HepG2 (cell line): Measurements from ENCODE around the gene AMHR2. TPM values are rescaled to one million over a fixed set of nuclear protein-coding genes. Genes with fewer than 3 reads are reported as not detected.

Experiments
- DR1 ChIP-seq: sonication (generic); formaldehyde crosslinking; IDR thresholded peaks from 2 replicates; pipeline ENCODE4 v1.8.0; 2021; ENCODE audit warnings: mild to moderate bottlenecking, missing genetic modification reagents, inconsistent platforms
- E2F2 ChIP-seq: sonication (generic); formaldehyde crosslinking; IDR thresholded peaks from 2 replicates; pipeline ENCODE4 v1.4.0; 2020; ENCODE audit warnings: missing genetic modification reagents, borderline replicate concordance
- ELF3 ChIP-seq: IDR thresholded peaks from 2 replicates; pipeline ENCODE4 v1.6.1; 2016; ENCODE audit warnings: missing genetic modification reagents, missing compliant biosample characterization
- FOXA1 ChIP-seq, 2 experiments: fragments of 450-650 bp in 1 of 2; sonication (generic) in 1 of 2; formaldehyde crosslinking in 1 of 2; IDR thresholded peaks; 2 replicates each; pipeline versions ENCODE4 v1.4.0 to v1.6.1; 2016 to 2020; ENCODE audit warnings: missing genetic modification reagents in 1 of 2
- PPARG ChIP-seq: conservative IDR thresholded peaks from 2 replicates; pipeline ENCODE4 v1.6.1; 2016; ENCODE audit warnings: missing biosample characterization, missing genetic modification reagents
- SCMH1 ChIP-seq: sonication (generic); formaldehyde crosslinking; IDR thresholded peaks from 2 replicates; pipeline ENCODE4 v1.9.0; 2021; ENCODE audit warnings: missing genetic modification reagents, mild to moderate bottlenecking, borderline replicate concordance
- SIN3A ChIP-seq: IDR thresholded peaks from 2 replicates; pipeline ENCODE4 v1.6.1; 2011; ENCODE audit warnings: low read depth, mild to moderate bottlenecking, control low read depth, low read length, borderline replicate concordance
- THAP9 ChIP-seq: sonication (generic); formaldehyde crosslinking; IDR thresholded peaks from 2 replicates; pipeline ENCODE4; 2020; ENCODE audit warnings: missing genetic modification reagents, mild to moderate bottlenecking, borderline replicate concordance
- ZFP1 ChIP-seq: IDR thresholded peaks from 2 replicates; pipeline ENCODE4 v1.6.1; 2016
- ZFP36L1 ChIP-seq: sonication (generic); formaldehyde crosslinking; IDR thresholded peaks from 2 replicates; pipeline ENCODE4 v1.8.0; 2022; ENCODE audit warnings: mild to moderate bottlenecking, missing genetic modification reagents, moderate library complexity
- ZNF318 ChIP-seq: sonication (generic); formaldehyde crosslinking; IDR thresholded peaks from 2 replicates; pipeline ENCODE4 v1.4.0; 2020; ENCODE audit warnings: mild to moderate bottlenecking, missing genetic modification reagents
- ZNF484 ChIP-seq: sonication (generic); formaldehyde crosslinking; IDR thresholded peaks from 2 replicates; pipeline ENCODE4 v1.5.1; 2020; ENCODE audit warnings: mild to moderate bottlenecking, low read depth, missing genetic modification reagents, borderline replicate concordance
- ZNF670 ChIP-seq: sonication (generic); formaldehyde crosslinking; IDR thresholded peaks from 2 replicates; pipeline ENCODE4 v1.8.0; 2022; ENCODE audit warnings: mild to moderate bottlenecking, missing genetic modification reagents, borderline replicate concordance
- ZNF674 ChIP-seq: sonication (generic); formaldehyde crosslinking; IDR thresholded peaks from 2 replicates; pipeline ENCODE4 v1.5.0; 2020; ENCODE audit warnings: low read depth, mild to moderate bottlenecking, missing genetic modification reagents
- ZNF746 ChIP-seq: sonication (generic); formaldehyde crosslinking; IDR thresholded peaks from 2 replicates; pipeline ENCODE4 v1.8.0; 2022; ENCODE audit warnings: mild to moderate bottlenecking, missing genetic modification reagents
- polyA plus RNA-seq, 8 experiments: library from polyadenylated mRNA; depleted of rRNA in 3 of 8; stranded (reverse) in 7 of 8; unstranded in 1 of 8; fragments of >200 nt; fragmentation: Illumina TruSeq in 4 of 8; extraction: Trizol in 4 of 8; gene quantifications; 2 replicates each; pipeline versions ENCODE4 v1.2.1 to v1.2.3, GENCODE V29; 2011 to 2016; ENCODE audit warnings: low read depth in 4 of 8, missing spikeins in 1 of 8, mixed read lengths in 1 of 8; ENCODE audit not compliant: insufficient read depth in 1 of 8
- total RNA-seq, 5 experiments: library from RNA; depleted of rRNA; stranded (reverse); fragments of >200 nt; fragmentation: Illumina TruSeq; extraction: Trizol; gene quantifications; 2 replicates each; pipeline ENCODE4 v1.2.3, GENCODE V29; 2016; ENCODE audit warnings: low read depth in 1 of 5

Gene AMHR2
- total and polyA plus RNA-seq, 2 of the 13 experiments (the other 11 are each of a cell fraction or from before 2014, with no cell fraction given) = 0.24 to 0.58 TPM

GRCh38 chr12:53452159-53453077, 28.8 kb downstream of the AMHR2 start (continued):
- peak; percentile 62; the same call in 1 of the 2 replicates for TF ChIP-seq E2F2 (CRISPR knock-in tag)
- TF ChIP-seq ZNF484 (CRISPR knock-in tag) = no peak; the same call in 1 of the 2 replicates
- TF ChIP-seq ZNF674 = no peak
- no peak for TF ChIP-seq ZFP1 (CRISPR knock-in tag)
- peak; percentile 59; the same call in 1 of the 2 replicates for TF ChIP-seq ZNF746 (CRISPR knock-in tag)
- TF ChIP-seq ELF3 (CRISPR knock-in tag) = no peak
- peak; percentile 33; the same call in 1 of the 2 replicates for TF ChIP-seq SIN3A
- TF ChIP-seq DR1 (CRISPR knock-in tag) = peak; percentile 9
- no peak for TF ChIP-seq ZNF670 (CRISPR knock-in tag)
- TF ChIP-seq ZNF318 (CRISPR knock-in tag) = no peak
- TF ChIP-seq FOXA1 (IDR thresholded peaks at IDR 0.05) = no peak
- TF ChIP-seq FOXA1 (CRISPR knock-in tag; IDR thresholded peaks at IDR 0.05) = peak; percentile 32
- TF ChIP-seq PPARG (CRISPR knock-in tag) = no peak
- TF ChIP-seq THAP9 (CRISPR knock-in tag) = no peak; the same call in 1 of the 2 replicates
- no peak for TF ChIP-seq SCMH1 (CRISPR knock-in tag)
- TF ChIP-seq ZFP36L1 = no peak
